GM06990 (cell line): ENCODE data around the gene CIART.
A peak's percentile ranks its signal among the peaks of the same experiment; 100 is the strongest.
"Not testable (repeated sequence)": the region's sequence is repeated elsewhere in the genome, so short reads cannot be mapped to it uniquely, and the experiment has no call there.

Experiments used
- DNase-seq: peaks from one replicate; pipeline ENCODE4 v3.0.0-alpha.2; 2011; ENCODE audit not compliant: insufficient read length; ENCODE audit errors: extremely low read depth
- H3K27me3 ChIP-seq: replicated peaks from 2 replicates; pipeline ENCODE4 v1.6.0; 2011; ENCODE audit warnings: low read length; ENCODE audit not compliant: control insufficient read depth, insufficient read depth
- H3K36me3 ChIP-seq: 2 replicates; pipeline ENCODE4 v1.5.1; 2011; ENCODE audit warnings: low read length; ENCODE audit not compliant: control insufficient read depth, insufficient read depth
- H3K4me3 ChIP-seq: replicated peaks from 2 replicates; pipeline ENCODE4 v1.5.1; 2011; ENCODE audit warnings: low read depth, mild to moderate bottlenecking, control low read depth, low read length
- CTCF ChIP-seq: IDR thresholded peaks from 2 replicates; pipeline ENCODE4 v1.5.1; 2011; ENCODE audit warnings: low read length, control low read depth, mild to moderate bottlenecking, inconsistent platforms; ENCODE audit not compliant: insufficient read depth, poor library complexity, severe bottlenecking

CIART gene

GRCh38 chr1:150302902-150303301, 20.5 kb downstream of the CIART start:
- peaks cover 11% of the 10 kb centered on the region for H3K36me3 ChIP-seq

GRCh38 chr1:150308585-150308984, 26.2 kb downstream of the CIART start:
- H3K4me3 ChIP-seq, DNase-seq, H3K36me3 ChIP-seq, H3K27me3 ChIP-seq: not testable (repeated sequence)

More at GRCh38 chr1:150302902-150303301, 20.5 kb downstream of the CIART start:
- Histone ChIP-seq H3K27me3 (no peaks in the 10 kb centered on the region), H3K4me3 (no peak overlapping the region)
- TF ChIP-seq CTCF = no peak
- no peak for DNase-seq

GRCh38 chr1:150309758-150310508, 27.6 kb downstream of the CIART start:
- no peak overlapping the region for H3K4me3 ChIP-seq
- no peaks in the 10 kb centered on the region for H3K27me3 ChIP-seq
- no peak for DNase-seq
- peaks cover 1% of the 10 kb centered on the region; the same call in 1 of the 2 replicates for H3K36me3 ChIP-seq
- TF ChIP-seq CTCF = no peak

GRCh38 chr1:150311762-150312161, 29.4 kb downstream of the CIART start:
- Histone ChIP-seq H3K36me3 (no peaks in the 10 kb centered on the region; the same call in 1 of the 2 replicates), H3K4me3 (no peak overlapping the region), H3K27me3 (no peaks in the 10 kb centered on the region)
- DNase-seq = no peak
- TF ChIP-seq CTCF = no peak

GRCh38 chr1:150314691-150315090, 32.3 kb downstream of the CIART start:
- not testable (repeated sequence) for H3K36me3 ChIP-seq

GRCh38 chr1:150320667-150320978, 38.3 kb downstream of the CIART start:
- no peak for TF ChIP-seq CTCF
- Histone ChIP-seq H3K4me3 (peak overlapping the region; percentile 71), H3K36me3 (peaks cover 2% of the 10 kb centered on the region; the same call in 1 of the 2 replicates), H3K27me3 (no peaks in the 10 kb centered on the region)
- peak; percentile 20 for DNase-seq

More at GRCh38 chr1:150314691-150315090, 32.3 kb downstream of the CIART start:
- not testable (repeated sequence) for DNase-seq, H3K27me3 ChIP-seq, H3K4me3 ChIP-seq

- Histone ChIP-seq H3K36me3 (peaks cover 3% of the 10 kb centered on the region; the same call in 1 of the 2 replicates), H3K4me3 (peak overlapping the region; percentile 71), H3K27me3 (no peaks in the 10 kb centered on the region)
- no peak for TF ChIP-seq CTCF
- no peak for DNase-seq
Measured at GRCh38 chr1:150321826-150322166, 39.4 kb downstream of the CIART start.
